GM18502 (cell line): ENCODE results near the gene DNAJC7.

ENCODE experiments used
- ATAC-seq: cut with Tn5 transposase; IDR thresholded peaks from one replicate; pipeline ENCODE4 v1.9.1; 2021; ENCODE audit warnings: mild to moderate bottlenecking; ENCODE audit not compliant: unreplicated experiment, poor library complexity

DNAJC7 gene, protein sequence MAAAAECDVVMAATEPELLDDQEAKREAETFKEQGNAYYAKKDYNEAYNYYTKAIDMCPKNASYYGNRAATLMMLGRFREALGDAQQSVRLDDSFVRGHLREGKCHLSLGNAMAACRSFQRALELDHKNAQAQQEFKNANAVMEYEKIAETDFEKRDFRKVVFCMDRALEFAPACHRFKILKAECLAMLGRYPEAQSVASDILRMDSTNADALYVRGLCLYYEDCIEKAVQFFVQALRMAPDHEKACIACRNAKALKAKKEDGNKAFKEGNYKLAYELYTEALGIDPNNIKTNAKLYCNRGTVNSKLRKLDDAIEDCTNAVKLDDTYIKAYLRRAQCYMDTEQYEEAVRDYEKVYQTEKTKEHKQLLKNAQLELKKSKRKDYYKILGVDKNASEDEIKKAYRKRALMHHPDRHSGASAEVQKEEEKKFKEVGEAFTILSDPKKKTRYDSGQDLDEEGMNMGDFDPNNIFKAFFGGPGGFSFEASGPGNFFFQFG

DNA sequence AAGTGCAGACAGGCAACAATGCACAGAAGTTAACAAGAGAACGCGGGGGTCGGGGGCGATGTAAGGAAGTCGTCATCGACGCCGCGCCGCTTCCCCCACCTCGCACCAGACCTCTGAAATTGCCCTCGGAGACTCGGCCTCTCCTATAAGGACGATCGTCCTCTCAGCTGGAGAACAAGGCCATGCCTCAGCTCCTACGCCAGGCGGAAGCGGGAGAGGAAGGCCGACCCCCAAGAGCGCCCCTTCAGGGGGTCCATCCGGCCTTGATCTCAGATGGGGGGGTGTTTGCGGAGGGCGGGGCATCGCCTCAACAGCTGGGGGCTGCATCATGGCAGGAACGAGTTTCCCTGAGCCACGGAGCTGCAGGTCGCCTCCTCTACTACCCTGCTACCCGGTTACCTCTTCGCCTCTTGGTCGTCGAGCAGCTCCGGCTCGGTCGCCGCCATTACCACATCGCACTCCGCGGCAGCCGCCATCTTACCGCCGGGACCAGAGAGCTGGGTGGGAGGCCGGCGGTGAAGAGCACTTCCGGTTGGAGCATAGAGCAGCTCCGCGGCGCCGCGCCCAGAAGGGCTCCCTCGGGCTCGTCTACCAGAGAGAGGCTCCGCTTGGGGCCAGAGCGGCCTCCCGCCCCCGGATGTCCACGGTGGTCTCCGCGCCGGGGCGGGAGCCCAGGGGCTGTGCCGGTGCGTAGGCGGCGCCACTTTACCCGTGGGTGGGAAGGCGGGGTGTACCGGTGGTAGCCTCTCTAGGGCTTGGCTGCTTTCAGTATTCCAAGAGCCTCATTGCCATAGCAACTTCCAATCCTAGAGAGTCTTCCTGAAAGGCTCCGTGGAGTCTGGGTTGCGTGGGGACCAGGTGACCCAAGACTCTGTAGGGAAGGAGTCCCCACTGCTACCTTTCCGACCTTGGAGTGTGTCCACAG lies at the start of gene DNAJC7:
Gene DNAJC7 (minus strand): TSS at position 499 of the 925 bp plus-strand sequence. CDS start 23 bp downstream, at position 476.
- peak; percentile 78 for ATAC-seq

DNA sequence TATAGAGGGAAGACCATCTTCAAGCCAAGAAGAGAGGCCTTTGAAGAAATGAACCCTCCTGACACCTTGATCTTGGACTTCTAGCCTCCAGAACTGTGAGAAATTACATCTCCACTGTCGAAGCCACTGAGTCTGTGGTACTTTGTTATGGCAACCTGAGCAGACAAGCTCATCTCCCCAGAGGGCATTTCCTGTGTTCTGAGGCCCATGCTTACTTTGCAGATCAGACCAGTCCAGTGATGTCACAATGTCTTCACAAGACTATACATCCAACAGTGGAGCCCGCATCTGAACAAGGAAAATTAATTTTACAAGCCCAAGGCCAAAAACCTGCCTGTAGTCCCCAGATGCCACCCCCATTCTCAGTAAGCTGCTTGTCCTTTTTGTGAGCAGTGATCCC lies 48.0 kb upstream of the DNAJC7 start:
- no peak for ATAC-seq

- no peak for ATAC-seq
Observed at GRCh38 chr17:42062681-42063080, 45.4 kb upstream of the DNAJC7 start.

- no peak for ATAC-seq
Observed at GRCh38 chr17:42061646-42062487, 44.6 kb upstream of the DNAJC7 start.

- ATAC-seq = no peak
Observed at GRCh38 chr17:42060231-42060630, 43.0 kb upstream of the DNAJC7 start.

DNA sequence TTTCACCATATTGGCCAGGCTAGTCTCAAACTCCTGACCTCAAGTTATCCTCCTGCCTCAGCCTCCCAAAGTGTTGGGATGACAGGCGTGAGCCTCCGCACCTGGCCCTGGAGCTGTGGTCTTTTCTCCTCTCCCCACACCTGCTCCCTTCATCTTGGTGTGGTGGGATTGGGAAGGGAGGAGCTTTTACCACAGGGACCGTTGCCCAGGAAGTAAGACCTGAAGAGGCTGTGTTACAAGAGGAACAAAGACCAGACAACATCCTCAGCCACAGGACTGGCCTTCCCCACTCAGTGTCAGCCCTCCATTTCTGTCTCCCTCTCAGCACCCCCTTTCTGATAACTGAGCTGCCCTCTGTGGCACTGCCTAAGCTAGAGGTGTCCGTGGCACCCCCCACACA lies 42.6 kb upstream of the DNAJC7 start:
- no peak for ATAC-seq

GRCh38 chr17:42058063-42058462 lies 40.8 kb upstream of the DNAJC7 start:
- no peak for ATAC-seq

DNA sequence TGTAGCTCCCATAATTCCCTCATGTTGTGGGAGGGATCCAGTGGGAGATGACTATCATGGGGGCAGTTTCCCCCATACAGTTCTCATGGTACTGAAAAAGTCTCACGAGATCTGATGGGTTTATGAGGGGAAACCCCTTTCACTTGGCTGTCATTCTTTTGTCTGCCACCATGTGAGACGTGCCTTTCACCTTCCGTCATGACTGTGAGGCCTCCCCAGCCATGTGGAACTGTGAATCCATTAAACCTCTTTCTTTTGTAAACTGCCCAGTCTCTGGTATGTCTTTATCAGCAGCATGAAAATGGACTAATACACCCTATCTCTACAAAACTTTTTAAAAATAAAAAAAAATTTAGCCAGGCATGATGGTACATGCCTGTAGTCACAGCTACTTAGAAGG lies 39.4 kb upstream of the DNAJC7 start:
- no peak for ATAC-seq

- no peak for ATAC-seq
Observed at GRCh38 chr17:42055496-42055895, 38.3 kb upstream of the DNAJC7 start.

DNA sequence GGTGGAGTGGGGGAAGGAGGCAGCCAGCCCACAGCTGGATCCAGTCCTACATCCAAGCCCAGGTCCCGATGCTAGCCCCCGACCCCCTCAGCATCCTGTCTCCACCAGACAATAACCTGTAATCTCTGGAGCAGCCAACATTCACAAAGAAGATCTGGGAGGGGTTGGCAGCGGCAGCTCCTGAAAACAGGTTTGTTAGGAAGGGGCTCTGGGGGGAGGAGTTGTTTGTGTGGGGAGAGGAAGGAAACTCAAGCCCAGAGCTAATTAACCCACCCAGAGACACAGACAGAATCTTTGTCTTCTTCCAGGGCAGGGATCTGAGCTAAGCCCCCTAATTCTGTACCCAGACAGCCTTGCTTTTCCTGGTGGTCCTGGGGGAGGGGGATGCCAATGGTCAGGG lies 37.8 kb upstream of the DNAJC7 start:
- no peak for ATAC-seq

GRCh38 chr17:42053731-42054500 lies 36.7 kb upstream of the DNAJC7 start:
- no peak for ATAC-seq

DNA sequence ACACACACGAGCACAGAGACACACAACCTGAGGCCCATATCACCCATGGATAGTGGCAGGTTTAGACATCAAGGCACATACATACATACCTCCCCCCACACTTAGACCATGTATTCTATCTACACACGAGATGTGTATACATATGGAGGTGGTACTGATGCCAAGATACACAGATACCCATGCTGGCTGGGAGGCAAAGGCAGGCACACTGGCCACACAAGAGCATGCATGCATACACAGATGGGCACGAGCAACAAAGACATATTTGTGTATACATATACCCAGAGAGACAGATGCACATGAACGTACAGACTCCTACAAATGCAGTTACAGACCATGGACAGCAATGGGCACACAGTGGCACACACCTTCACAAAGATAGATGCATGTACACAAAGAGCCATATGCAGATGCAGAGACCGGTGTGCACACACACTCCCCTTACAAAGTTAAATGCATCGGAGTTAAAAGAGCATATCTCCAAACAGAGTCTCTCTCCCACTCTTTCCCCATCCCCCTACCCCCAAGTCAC lies 35.2 kb upstream of the DNAJC7 start:
- no peak for ATAC-seq

- no peak for ATAC-seq
Observed at GRCh38 chr17:42051645-42052044, 34.4 kb upstream of the DNAJC7 start.

DNA sequence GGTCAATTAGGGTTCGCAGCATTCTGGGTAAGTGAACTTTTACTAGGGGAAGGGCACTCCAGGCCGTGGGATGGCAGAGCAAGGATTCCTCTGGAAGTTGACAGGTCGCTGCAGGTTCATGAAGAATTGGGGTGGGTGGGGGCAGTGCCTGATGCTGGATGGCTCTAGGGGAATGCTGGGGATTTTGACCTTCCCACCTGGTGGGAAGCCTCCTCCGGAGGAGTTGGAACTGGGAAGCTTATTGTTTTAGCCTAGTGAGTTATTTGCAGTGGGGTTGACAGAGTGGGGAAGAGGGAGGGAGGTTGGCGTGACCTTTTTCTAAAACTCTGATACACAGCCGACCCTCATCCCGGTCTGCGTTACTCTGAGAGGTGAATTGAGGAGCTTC lies 33.8 kb upstream of the DNAJC7 start:
- ATAC-seq = no peak

GRCh38 chr17:42050393-42051012 lies 33.3 kb upstream of the DNAJC7 start, which contains the start of gene C17orf113:
Gene C17orf113, minus strand, starts transcription at chr17:42050601. Its CDS starts 7,225 bp downstream, at chr17:42043376.
- ATAC-seq = no peak

DNA sequence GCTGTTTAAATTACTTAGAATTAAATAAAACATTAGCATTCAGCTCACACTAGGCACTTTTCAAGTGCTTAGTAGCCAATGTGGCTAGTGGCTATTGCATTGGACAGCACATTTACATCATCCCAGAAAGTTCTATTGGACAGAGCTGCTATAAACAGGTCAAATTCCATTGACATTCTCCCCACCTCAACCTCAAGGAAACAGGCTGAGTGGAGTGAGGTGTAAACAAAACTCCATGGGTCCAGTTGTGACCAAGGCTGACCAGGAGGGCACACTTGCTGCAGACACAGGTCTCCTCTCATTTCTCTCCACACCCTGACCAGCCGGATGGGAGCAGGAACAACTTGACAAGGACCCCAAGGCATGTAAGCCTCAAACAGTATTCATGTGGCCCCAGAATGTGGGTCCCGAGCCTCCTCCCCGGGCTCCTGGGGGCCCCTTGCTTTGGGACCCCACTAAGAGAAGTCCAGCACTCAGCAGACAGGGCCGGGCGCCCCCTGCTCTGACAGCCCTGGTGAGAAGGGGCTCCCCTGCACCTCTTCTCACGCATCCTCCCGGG lies 32.7 kb upstream of the DNAJC7 start:
- no peak for ATAC-seq

GRCh38 chr17:42047343-42047742 lies 30.1 kb upstream of the DNAJC7 start:
- no peak for ATAC-seq

- ATAC-seq = no peak
Observed at GRCh38 chr17:42045719-42046118, 28.5 kb upstream of the DNAJC7 start.
